HepG2 (cell line): Measurements from ENCODE around the gene TBX6. TPM values are rescaled to one million over a fixed set of nuclear protein-coding genes. Genes with fewer than 3 reads are reported as not detected.

Experiments
- ATAC-seq: fragments of 200-7000 bp; cut with Tn5 transposase; 3 replicates; pipeline ENCODE4 v1.9.1; 2020; ENCODE audit warnings: mild to moderate bottlenecking, moderate library complexity
- BruUV-seq: library from RNA; stranded (reverse); fragments of 400-500 nt; replicated peaks from 2 replicates; lab custom pipeline; 2021; lab: Mats Ljungman, UMichigan
- CTCF ChIA-PET: fragments of 300-600 bp; formaldehyde crosslinking; extraction: SDS; loops from one replicate; lab custom pipeline; 2021; ENCODE audit warnings: low total read pairs, inconsistent platforms, low intra/inter-chr PET ratio; lab: Yijun Ruan, JAX
- POLR2A ChIA-PET: fragments of 350-600 bp; sonication (Branson Sonifier 250); formaldehyde crosslinking; loops from one replicate; lab custom pipeline; 2020; ENCODE audit warnings: antibody characterized with exemption, inconsistent platforms; lab: Yijun Ruan, JAX
- DNase-seq: peaks from one replicate; pipeline ENCODE4 v3.0.0-alpha.2; 2015; ENCODE audit warnings: low spot score
- FAIRE-seq: peaks from 3 replicates; lab custom pipeline; 2011; peaks lifted over from hg19 to GRCh38; lab: Jason Lieb, UNC
- H2AFZ ChIP-seq: one replicate; pipeline ENCODE4 v1.6.1; 2011; ENCODE audit warnings: low read length, inconsistent platforms
- H3K27ac ChIP-seq: fragments of 300-600 bp; 3 replicates; pipeline ENCODE4 v1.8.0; 2011; ENCODE audit warnings: mixed run types, mild to moderate bottlenecking, mixed read lengths, low read length, inconsistent platforms; ENCODE audit not compliant: insufficient read depth; ENCODE audit errors: extremely low read length
- H3K27me3 ChIP-seq, 2 experiments: fragments of 200-600 bp in 1 of 2; 2 replicates in 1 of 2; 3 replicates in 1 of 2; pipeline versions ENCODE4 v1.6.0 to v1.8.0; 2011; ENCODE audit warnings: low read length in 2 of 2, mild to moderate bottlenecking in 2 of 2, moderate library complexity in 2 of 2, inconsistent platforms in 1 of 2; ENCODE audit not compliant: insufficient read depth in 2 of 2, control insufficient read depth in 1 of 2
- H3K36me3 ChIP-seq, 2 experiments: fragments of 200-600 bp in 1 of 2; replicated peaks in 1 of 2; 2 replicates in 1 of 2; 3 replicates in 1 of 2; pipeline versions ENCODE4 v1.5.1 to v1.8.0; 2011; ENCODE audit warnings: low read length in 2 of 2, inconsistent platforms in 1 of 2; ENCODE audit not compliant: insufficient read depth in 2 of 2, control insufficient read depth in 1 of 2
- H3K4me1 ChIP-seq: 2 replicates; pipeline ENCODE4 v1.5.1; 2012; ENCODE audit warnings: low read length, inconsistent platforms; ENCODE audit not compliant: insufficient read depth
- H3K4me2 ChIP-seq: 2 replicates; pipeline ENCODE4 v1.6.0; 2011; ENCODE audit warnings: low read depth, low read length, inconsistent platforms
- H3K4me3 ChIP-seq, 3 experiments: fragments of 200-600 bp in 1 of 3; sonication (generic), shearing (Covaris generic) in 1 of 3; replicated peaks in 1 of 3; 2 replicates each; pipeline ENCODE4 v1.5.1; 2011 to 2016; ENCODE audit warnings: low read length in 3 of 3, inconsistent platforms in 2 of 3, low read depth in 2 of 3, mild to moderate bottlenecking in 2 of 3, control low read depth in 1 of 3, mixed read lengths in 1 of 3; ENCODE audit not compliant: insufficient read depth in 1 of 3
- H3K79me2 ChIP-seq: one replicate; pipeline ENCODE4 v1.6.1; 2011; ENCODE audit warnings: low read length, inconsistent platforms; ENCODE audit not compliant: insufficient read depth
- H3K9ac ChIP-seq: 2 replicates; pipeline ENCODE4 v1.6.0; 2011; ENCODE audit warnings: mild to moderate bottlenecking, low read depth, low read length, inconsistent platforms; ENCODE audit not compliant: insufficient read depth
- H3K9me3 ChIP-seq: 2 replicates; pipeline ENCODE4 v1.5.1; 2012; ENCODE audit warnings: mild to moderate bottlenecking, low read length
- H4K20me1 ChIP-seq: 2 replicates; pipeline ENCODE4 v1.6.0; 2011; ENCODE audit warnings: inconsistent platforms, mild to moderate bottlenecking, low read length, moderate library complexity; ENCODE audit not compliant: insufficient read depth
- ARID3A ChIP-seq: IDR thresholded peaks from 2 replicates; pipeline ENCODE4 v1.6.1; 2012; ENCODE audit warnings: low read depth, low read length, improper control_type of control experiment
- NR2F6 ChIP-seq, 2 experiments: IDR thresholded peaks; 2 replicates each; pipeline ENCODE4 v1.6.1; 2016; ENCODE audit warnings: antibody characterized with exemption in 1 of 2, mild to moderate bottlenecking in 1 of 2
- ZBTB39 ChIP-seq: sonication (generic); formaldehyde crosslinking; IDR thresholded peaks from 2 replicates; pipeline ENCODE4 v1.5.0; 2020; ENCODE audit warnings: missing genetic modification reagents
- ZMAT5 ChIP-seq: sonication (generic); formaldehyde crosslinking; IDR thresholded peaks from 2 replicates; pipeline ENCODE4 v1.5.0; 2020; ENCODE audit warnings: mild to moderate bottlenecking, low read depth, missing genetic modification reagents, borderline replicate concordance
- ZNF460 ChIP-seq: sonication (generic); formaldehyde crosslinking; IDR thresholded peaks from 2 replicates; pipeline ENCODE4 v1.5.1; 2020; ENCODE audit warnings: missing genetic modification reagents, mild to moderate bottlenecking, borderline replicate concordance
- ZNF615 ChIP-seq: sonication (generic); formaldehyde crosslinking; IDR thresholded peaks from 2 replicates; pipeline ENCODE4 v1.5.0; 2020; ENCODE audit warnings: mild to moderate bottlenecking, missing genetic modification reagents, borderline replicate concordance
- whole genome bisulfite sequencing: methylation state at CpG from one replicate; pipeline ENCODE4 v1.1.6; 2017; ENCODE audit warnings: low lambda C conversion rate; 5-methylcytosine and 5-hydroxymethylcytosine counted together
- in situ Hi-C: cut with HindIII; loops from 2 replicates; pipeline ENCODE4 v1.10.0; 2017; ENCODE audit warnings: low pct_unique_long_range_greater_than_20kb; ENCODE audit not compliant: extremely low pct_ligation_motif_present
- intact Hi-C: fragments of 100-400 bp; cut with micrococcal nuclease; formaldehyde crosslinking; loops from one replicate; pipeline ENCODE4 v1.10.0; 2022; ENCODE audit not compliant: unreplicated experiment
- polyA plus RNA-seq, 8 experiments: library from polyadenylated mRNA; depleted of rRNA in 3 of 8; stranded (reverse) in 7 of 8; unstranded in 1 of 8; fragments of >200 nt; fragmentation: Illumina TruSeq in 4 of 8; extraction: Trizol in 4 of 8; gene quantifications; 2 replicates each; pipeline versions ENCODE4 v1.2.1 to v1.2.3, GENCODE V29; 2011 to 2016; ENCODE audit warnings: low read depth in 4 of 8, missing spikeins in 1 of 8, mixed read lengths in 1 of 8; ENCODE audit not compliant: insufficient read depth in 1 of 8
- total RNA-seq, 5 experiments: library from RNA; depleted of rRNA; stranded (reverse); fragments of >200 nt; fragmentation: Illumina TruSeq; extraction: Trizol; gene quantifications; 2 replicates each; pipeline ENCODE4 v1.2.3, GENCODE V29; 2016; ENCODE audit warnings: low read depth in 1 of 5

The TBX6 gene
- total and polyA plus RNA-seq, 2 of the 13 experiments (the other 11 are each of a cell fraction or from before 2014, with no cell fraction given) = 0.24 to 0.42 TPM

- TF ChIP-seq ZBTB39 (peak; percentile 91; the same call in 1 of the 2 replicates), ZMAT5 (CRISPR knock-in tag) (no peak), NR2F6 (IDR thresholded peaks at IDR 0.05) (no peak), NR2F6 (CRISPR knock-in tag; IDR thresholded peaks at IDR 0.05) (peak; percentile 74), ZNF615 (CRISPR knock-in tag) (0 out of 2 replicates have a peak, but pooled peaks have one; percentile 51)
These were observed 38.9 kb downstream of the TBX6 start (continued) for GRCh38 chr16:30052671-30053372.

GRCh38 chr16:30051518-30051917, 40.2 kb downstream of the TBX6 start:
- Histone ChIP-seq H4K20me1 (no peaks in the 10 kb centered on the region), H3K4me1 (peaks cover 34% of the 10 kb centered on the region), H3K4me3 (no peak overlapping the region), H2AFZ (peak overlapping the region; percentile 17), H3K36me3 (no peaks in the 10 kb centered on the region), H3K27me3 (peaks cover 0 to 7% of the 10 kb centered on the region in 2 experiments; a peak in 2 of 5 replicates), H3K4me2 (no peak overlapping the region), H3K79me2 (no peaks in the 10 kb centered on the region), H3K9me3 (no peaks in the 10 kb centered on the region), H3K27ac (no peak overlapping the region), H3K9ac (no peak overlapping the region)
- intact Hi-C loops (no loop called here), in situ Hi-C loops (no loop called here)
- DNase-seq (no peak), ATAC-seq (no peak), FAIRE-seq (no peak)
- no TSS peak for BruUV-seq
- ChIA-PET CTCF (no interaction called here), POLR2A (no interaction called here)
- TF ChIP-seq ZNF460 (CRISPR knock-in tag) (no peak), ARID3A (no peak)
- 71% methylated on average over 3 of the region's 3 CpGs for WGBS
